RWPE1 (cell line): ENCODE results near the gene SCO2.

Experiments
- CTCF ChIA-PET: fragments of 350-600 bp; sonication (Branson Sonifier 250); formaldehyde crosslinking; extraction: SDS; loops from one replicate; lab custom pipeline; 2021; lab: Yijun Ruan, JAX
- POLR2A ChIA-PET: fragments of 400-600 bp; formaldehyde crosslinking; extraction: SDS; loops from one replicate; lab custom pipeline; 2020; ENCODE audit warnings: antibody characterized with exemption; ENCODE audit not compliant: low non-redundant PET; lab: Yijun Ruan, JAX
- DNase-seq: peaks from one replicate; pipeline ENCODE4 v3.0.0; 2012; ENCODE audit warnings: low spot score
- H3K27ac ChIP-seq: fragments of 450-650 bp; 2 replicates; pipeline ENCODE4 v1.5.1; 2017
- TF ChIP-seq, protein P1 (sequence below): fragments of 450-650 bp; conservative IDR thresholded peaks from 2 replicates; pipeline ENCODE4 v1.5.1; 2017; ENCODE audit warnings: low read depth, mild to moderate bottlenecking

The SCO2 gene

DNA sequence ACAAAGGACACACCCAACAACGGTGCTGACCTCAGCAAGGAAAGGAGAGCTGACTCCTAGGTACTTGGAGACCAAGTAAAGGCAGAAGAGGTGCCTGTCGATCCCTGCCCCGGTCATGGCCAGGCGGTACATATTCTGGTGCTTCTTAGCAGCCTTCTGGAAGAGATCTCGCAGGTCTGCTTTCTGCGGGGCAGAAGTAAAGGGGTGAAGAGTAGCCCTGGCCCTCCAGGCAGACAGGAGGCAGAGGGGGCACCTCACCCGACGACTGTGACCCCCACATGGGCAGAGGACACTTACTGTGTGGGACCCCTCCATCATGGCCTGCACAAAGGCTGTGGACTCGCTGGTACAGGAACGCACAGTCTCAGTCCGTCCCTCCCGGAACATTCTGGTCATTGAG, 45.5 kb upstream of the SCO2 start:
- POLR2A ChIA-PET, result no interaction called here
- H3K27ac ChIP-seq, result peak overlapping the region; percentile 18; the same call in 1 of the 2 replicates
- CTCF ChIA-PET, result interaction anchor here (0.6 kb wide), 1 partner anchor 8 kb away, joined by 4 read pairs; the partner anchor contains the start of gene SYCE3
- no peak for DNase-seq
- TF ChIP-seq, protein P1, sequence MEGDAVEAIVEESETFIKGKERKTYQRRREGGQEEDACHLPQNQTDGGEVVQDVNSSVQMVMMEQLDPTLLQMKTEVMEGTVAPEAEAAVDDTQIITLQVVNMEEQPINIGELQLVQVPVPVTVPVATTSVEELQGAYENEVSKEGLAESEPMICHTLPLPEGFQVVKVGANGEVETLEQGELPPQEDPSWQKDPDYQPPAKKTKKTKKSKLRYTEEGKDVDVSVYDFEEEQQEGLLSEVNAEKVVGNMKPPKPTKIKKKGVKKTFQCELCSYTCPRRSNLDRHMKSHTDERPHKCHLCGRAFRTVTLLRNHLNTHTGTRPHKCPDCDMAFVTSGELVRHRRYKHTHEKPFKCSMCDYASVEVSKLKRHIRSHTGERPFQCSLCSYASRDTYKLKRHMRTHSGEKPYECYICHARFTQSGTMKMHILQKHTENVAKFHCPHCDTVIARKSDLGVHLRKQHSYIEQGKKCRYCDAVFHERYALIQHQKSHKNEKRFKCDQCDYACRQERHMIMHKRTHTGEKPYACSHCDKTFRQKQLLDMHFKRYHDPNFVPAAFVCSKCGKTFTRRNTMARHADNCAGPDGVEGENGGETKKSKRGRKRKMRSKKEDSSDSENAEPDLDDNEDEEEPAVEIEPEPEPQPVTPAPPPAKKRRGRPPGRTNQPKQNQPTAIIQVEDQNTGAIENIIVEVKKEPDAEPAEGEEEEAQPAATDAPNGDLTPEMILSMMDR, result no peak

DNA sequence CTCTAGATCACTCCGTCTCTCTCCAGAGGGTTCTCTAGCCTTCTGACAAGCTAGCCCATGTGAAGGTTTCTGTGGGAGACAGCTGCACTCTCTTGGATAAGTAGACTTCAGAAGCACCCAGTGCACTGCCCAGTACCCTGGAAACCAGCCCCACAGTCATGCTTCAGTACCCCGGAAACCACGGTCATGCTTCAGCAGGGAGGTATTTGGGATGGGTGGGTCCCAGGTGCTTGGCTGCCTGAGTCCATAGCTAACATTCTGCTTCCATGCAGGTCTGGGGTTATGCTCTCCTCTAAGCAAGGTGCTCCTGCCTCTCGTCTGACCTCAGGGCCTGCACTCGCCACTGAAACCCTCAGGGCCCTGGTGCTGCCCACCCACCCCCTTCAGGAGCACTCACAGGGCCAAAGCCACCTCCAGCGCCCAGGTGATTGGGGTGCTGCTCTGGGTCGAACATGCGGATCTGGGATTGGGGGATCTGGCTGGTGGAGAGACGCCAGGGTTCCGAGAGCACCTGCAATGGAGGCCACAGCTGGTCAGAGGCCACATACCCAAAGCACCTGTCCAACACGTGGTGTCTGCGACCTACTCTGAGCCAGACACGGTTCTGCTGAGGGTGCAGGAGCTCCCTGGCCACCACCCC, 44.6 kb upstream of the SCO2 start:
- TF ChIP-seq, protein P1, result no peak
- no peak for DNase-seq
- H3K27ac ChIP-seq, result 0 out of 2 replicates have a peak overlapping the region, but pooled peaks have one; percentile 18
- ChIA-PET CTCF (interaction anchor here (0.6 kb wide), 1 partner anchor 8 kb away, joined by 4 read pairs; the partner anchor contains the start of gene SYCE3), POLR2A (no interaction called here)

DNA sequence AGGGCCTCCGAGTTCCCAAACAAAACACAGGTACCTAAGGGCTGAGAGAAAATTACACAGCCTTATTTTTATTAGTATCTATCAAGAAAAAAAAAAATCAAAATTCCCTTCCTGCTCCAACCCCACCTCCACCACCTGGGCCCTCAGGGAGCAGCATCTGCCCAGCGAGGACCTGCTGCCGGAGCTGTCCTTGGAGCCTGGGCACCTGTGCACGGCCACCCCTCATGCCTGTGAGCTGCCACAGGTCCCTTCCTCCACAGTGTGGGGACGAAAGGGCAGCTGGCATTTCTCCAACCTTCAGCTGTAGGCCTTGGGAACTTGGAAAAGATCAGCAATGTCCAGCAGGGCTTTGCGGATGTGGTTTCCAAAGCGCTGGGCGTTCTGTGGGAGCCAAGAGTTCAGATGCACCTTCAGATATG, 43.7 kb upstream of the SCO2 start:
- TF ChIP-seq, protein P1, result no peak
- CTCF ChIA-PET, result interaction anchor here (0.6 kb wide), 1 partner anchor 85 kb away, joined by 4 read pairs; no protein-coding TSS in a partner anchor
- no peak for DNase-seq
- POLR2A ChIA-PET, result no interaction called here
- no peak overlapping the region for H3K27ac ChIP-seq

DNA sequence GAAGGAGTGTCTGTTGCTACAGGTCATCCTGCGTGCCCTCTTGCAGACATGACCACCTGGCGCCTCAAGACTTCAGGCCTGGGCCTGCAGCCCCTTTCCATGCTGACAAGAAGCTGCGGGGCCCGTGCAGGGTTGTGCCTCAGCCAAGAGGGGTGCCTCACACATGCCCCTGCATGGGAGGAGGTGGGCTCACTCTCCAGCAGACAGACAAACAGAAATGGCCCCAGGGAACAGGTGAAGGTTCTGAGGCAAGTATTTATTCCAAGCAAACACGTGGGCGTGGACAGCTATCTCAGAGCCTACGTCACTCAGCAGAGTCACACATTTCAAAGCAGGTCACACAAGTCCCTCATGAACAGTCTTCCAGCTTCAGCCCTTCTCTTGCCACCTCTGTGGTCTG, 43.2 kb upstream of the SCO2 start:
- ChIA-PET CTCF (no interaction called here), POLR2A (no interaction called here)
- H3K27ac ChIP-seq, result peak overlapping the region; percentile 15; the same call in 1 of the 2 replicates
- TF ChIP-seq, protein P1, result no peak
- no peak for DNase-seq

DNA sequence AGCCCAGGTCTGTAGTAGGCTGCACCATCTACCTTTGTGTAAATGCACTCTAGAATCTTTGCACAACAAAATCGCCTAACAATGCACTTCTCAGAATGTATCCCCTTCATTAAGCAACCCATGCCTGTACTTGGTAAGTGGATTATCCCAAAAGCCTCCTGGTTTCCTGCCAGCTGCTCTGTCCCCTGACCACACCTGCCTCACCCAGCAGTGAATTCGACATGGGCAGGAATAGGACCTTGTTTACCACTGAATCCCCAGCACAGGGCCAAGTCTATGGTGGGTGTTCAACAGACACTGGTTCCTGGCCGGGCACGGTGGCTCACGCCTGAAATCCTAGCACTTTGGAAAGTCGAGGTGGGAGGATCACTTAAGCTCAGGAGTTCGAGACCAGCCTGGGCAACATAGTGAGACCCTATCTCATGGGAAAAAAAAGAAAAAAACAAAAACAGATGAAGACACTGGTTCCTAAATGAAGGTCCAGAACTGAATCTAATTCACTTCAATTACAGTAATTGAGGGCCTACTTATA, 42.4 kb upstream of the SCO2 start:
- CTCF ChIA-PET, result no interaction called here
- no peak overlapping the region for H3K27ac ChIP-seq
- TF ChIP-seq, protein P1, result no peak
- DNase-seq, result no peak
- POLR2A ChIA-PET, result no interaction called here

DNA sequence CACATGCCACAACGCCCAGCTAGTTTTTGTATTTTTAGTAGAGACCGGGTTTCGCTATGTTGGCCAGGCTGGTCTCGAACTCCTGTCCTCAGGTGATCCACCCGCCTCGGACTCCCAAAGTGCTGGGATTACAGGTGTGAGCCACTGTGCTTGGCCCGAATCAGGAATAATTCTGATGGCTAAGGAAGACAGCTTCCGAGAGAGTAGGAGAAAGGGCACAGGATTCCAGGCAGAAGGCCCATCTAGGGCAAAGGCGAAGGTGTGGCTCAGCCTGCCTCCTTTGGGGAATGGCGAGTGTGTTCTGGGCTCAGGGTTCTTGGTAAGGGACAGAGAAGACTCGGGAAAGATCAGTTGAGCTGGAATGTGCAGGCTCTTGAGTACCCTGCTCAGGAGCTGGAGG, 38.9 kb upstream of the SCO2 start:
- TF ChIP-seq, protein P1, result no peak
- no peak for DNase-seq
- POLR2A ChIA-PET, result interaction anchor here (0.6 kb wide), 1 partner anchor 11 kb away, joined by 5 read pairs; no protein-coding TSS in a partner anchor
- H3K27ac ChIP-seq, result no peak overlapping the region
- CTCF ChIA-PET, result interaction anchor here (0.6 to 1.7 kb wide), 2 partner anchors 11 to 25 kb away, joined by 3 to 10 read pairs; no protein-coding TSS in a partner anchor
